ENCODE results near the gene REP15. TPM values are rescaled to one million over a fixed set of nuclear protein-coding genes. Genes with fewer than 3 reads are reported as not detected.
A peak's percentile ranks its signal among the peaks of the same experiment; 100 is the strongest.
"Not testable (repeated sequence)": the region's sequence is repeated elsewhere in the genome, so short reads cannot be mapped to it uniquely, and the experiment has no call there.

The REP15 gene
- total and polyA plus RNA-seq, 2 experiments from 2014 or later: 0.57 TPM; not detected in 1

- no peak overlapping the region for H3K4me3 ChIP-seq
- H3K36me3 ChIP-seq: peaks cover 26% of the 10 kb centered on the region
- H3K9me3 ChIP-seq (ENCODE audit: low read depth): no peaks in the 10 kb centered on the region
- no peak overlapping the region for H3K27ac ChIP-seq
- no peak for TF ChIP-seq CTCF (IDR thresholded peaks at IDR 0.05; ENCODE audit: low read depth, low read length)
- DNase-seq (ENCODE audit: low read depth in 1 of 2, low spot score in 1 of 2): no peak
- no peaks in the 10 kb centered on the region for H3K27me3 ChIP-seq
- H3K4me1 ChIP-seq (ENCODE audit: low read depth): no peaks in the 10 kb centered on the region
Measured at GRCh38 chr12:27730097-27730588, 33.9 kb downstream of the REP15 start.

GRCh38 chr12:27732281-27732680, 36.0 kb downstream of the REP15 start:
- Histone ChIP-seq H3K36me3 (peaks cover 35% of the 10 kb centered on the region), H3K4me3 (no peak overlapping the region), H3K27me3 (no peaks in the 10 kb centered on the region), H3K9me3 (ENCODE audit: low read depth) (no peaks in the 10 kb centered on the region), H3K4me1 (ENCODE audit: low read depth) (no peaks in the 10 kb centered on the region), H3K27ac (no peak overlapping the region)
- peak in 1 of 2 donors; percentile 2 for DNase-seq (ENCODE audit: low read depth in 1 of 2, low spot score in 1 of 2)
- TF ChIP-seq CTCF (IDR thresholded peaks at IDR 0.05; ENCODE audit: low read depth, low read length): peak; percentile 20

GRCh38 chr12:27733052-27733656, 36.9 kb downstream of the REP15 start:
- Histone ChIP-seq H3K4me3 (no peak overlapping the region), H3K36me3 (peaks cover 43% of the 10 kb centered on the region), H3K4me1 (ENCODE audit: low read depth) (no peaks in the 10 kb centered on the region), H3K9me3 (ENCODE audit: low read depth) (no peaks in the 10 kb centered on the region), H3K27ac (no peak overlapping the region), H3K27me3 (no peaks in the 10 kb centered on the region)
- peak; percentile 87 for TF ChIP-seq CTCF (IDR thresholded peaks at IDR 0.05; ENCODE audit: low read depth, low read length)
- peak; percentile 48 to 57 for DNase-seq (ENCODE audit: low read depth in 1 of 2, low spot score in 1 of 2)

DNA sequence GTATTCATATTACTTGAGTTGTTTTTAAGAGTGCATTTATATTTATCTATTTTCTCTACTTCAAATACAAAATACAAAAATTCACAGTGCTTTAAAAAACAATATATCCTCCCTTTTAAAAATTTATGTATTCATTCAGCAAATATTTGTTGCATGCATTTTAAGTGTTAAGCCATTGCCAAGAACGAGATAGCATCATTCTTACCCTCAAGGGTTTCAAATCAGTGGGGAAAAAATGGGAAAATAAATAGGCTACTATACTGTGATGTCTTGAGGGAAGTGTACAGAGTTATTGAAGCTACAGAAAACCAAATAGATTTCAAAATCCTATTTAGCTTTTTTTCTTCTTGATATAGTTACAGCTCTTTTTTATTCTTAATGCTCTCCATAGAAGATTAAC, 37.5 kb downstream of the REP15 start:
- no peak for TF ChIP-seq CTCF (IDR thresholded peaks at IDR 0.05; ENCODE audit: low read depth, low read length)
- H3K4me3 ChIP-seq: no peak overlapping the region
- H3K4me1 ChIP-seq (ENCODE audit: low read depth): no peaks in the 10 kb centered on the region
- peaks cover 47% of the 10 kb centered on the region for H3K36me3 ChIP-seq
- DNase-seq (ENCODE audit: low read depth in 1 of 2, low spot score in 1 of 2): no peak
- no peak overlapping the region for H3K27ac ChIP-seq
- no peaks in the 10 kb centered on the region for H3K9me3 ChIP-seq (ENCODE audit: low read depth)
- no peaks in the 10 kb centered on the region for H3K27me3 ChIP-seq

DNA sequence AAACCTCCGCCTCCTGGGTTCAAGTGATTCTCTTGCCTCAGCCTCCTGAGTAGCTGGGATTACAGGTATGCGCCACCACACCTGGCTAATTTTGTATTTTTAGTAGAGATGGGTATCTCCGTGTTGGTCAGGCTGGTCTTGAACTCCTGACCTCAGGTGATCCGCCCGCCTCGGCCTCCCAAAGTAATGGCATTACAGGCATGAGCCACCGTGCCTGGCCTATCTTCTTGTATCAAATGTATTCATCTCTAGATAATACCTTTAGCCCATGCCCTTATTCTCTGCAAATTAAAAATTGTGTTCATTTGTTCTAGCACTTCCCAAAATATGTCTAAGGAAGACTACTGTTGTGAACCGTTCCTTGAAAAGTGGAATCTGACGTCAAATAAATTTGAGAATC, 38.1 kb downstream of the REP15 start:
- H3K9me3 ChIP-seq (ENCODE audit: low read depth); H3K27me3 ChIP-seq; H3K4me1 ChIP-seq (ENCODE audit: low read depth); DNase-seq (ENCODE audit: low read depth in 1 of 2, low spot score in 1 of 2); H3K4me3 ChIP-seq; H3K27ac ChIP-seq: not testable (repeated sequence)
- H3K36me3 ChIP-seq: peaks cover 50% of the 10 kb centered on the region

DNA sequence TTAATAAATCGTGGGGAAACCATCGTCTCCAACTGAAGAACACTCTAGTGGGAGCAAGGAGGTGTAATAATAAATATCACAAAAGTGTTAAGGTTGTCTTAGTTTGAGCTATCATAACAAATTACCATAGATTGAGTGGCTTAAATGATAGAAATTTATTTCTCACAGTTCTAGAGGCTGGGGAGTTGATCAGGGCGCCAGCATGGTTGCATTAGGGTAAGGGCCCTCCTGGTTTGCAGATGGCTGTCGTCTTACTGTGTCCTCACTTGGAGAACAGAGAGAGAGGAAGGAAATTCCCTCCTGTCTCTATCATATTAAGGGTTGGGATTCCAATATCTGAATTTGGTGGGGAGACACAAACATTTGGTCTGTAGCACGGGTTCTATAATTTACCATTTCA, 47.4 kb downstream of the REP15 start:
- Histone ChIP-seq H3K4me3 (no peak overlapping the region), H3K36me3 (peaks cover 14% of the 10 kb centered on the region), H3K27ac (no peak overlapping the region), H3K27me3 (no peaks in the 10 kb centered on the region), H3K9me3 (ENCODE audit: low read depth) (no peaks in the 10 kb centered on the region), H3K4me1 (ENCODE audit: low read depth) (no peaks in the 10 kb centered on the region)
- TF ChIP-seq CTCF (IDR thresholded peaks at IDR 0.05; ENCODE audit: low read depth, low read length): no peak
- no peak for DNase-seq (ENCODE audit: low read depth in 1 of 2, low spot score in 1 of 2)

DNA sequence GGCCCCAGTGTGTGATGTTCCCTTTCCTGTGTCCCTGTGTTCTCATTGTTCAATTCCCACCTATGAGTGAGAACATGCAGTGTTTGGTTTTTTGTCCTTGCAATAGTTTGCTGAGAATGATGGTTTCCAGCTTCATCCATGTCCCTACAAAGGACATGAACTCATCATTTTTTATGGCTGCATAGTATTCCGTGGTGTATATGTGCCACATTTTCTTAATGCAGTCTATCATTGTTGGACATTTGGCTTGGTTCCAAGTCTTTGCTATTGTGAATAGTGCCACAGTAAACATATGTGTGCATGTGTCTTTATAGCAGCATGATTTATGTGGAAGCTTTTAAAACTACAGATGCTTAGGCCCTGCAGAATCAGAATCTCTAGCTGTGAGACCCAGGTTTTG, 49.5 kb downstream of the REP15 start:
- H3K9me3 ChIP-seq (ENCODE audit: low read depth): not testable (repeated sequence)

More for the DNA sequence above, 49.5 kb downstream of the REP15 start:
- DNase-seq (ENCODE audit: low read depth in 1 of 2, low spot score in 1 of 2); H3K36me3 ChIP-seq; H3K27ac ChIP-seq; H3K27me3 ChIP-seq; H3K4me1 ChIP-seq (ENCODE audit: low read depth); H3K4me3 ChIP-seq: not testable (repeated sequence)

Measured in cardiac muscle cell (in vitro differentiated cells and primary cell).